22Rv1 (cell line): ENCODE data around the gene TRAPPC4.
A peak's percentile ranks its signal among the peaks of the same experiment; 100 is the strongest.

Experiments used
- H3K27ac ChIP-seq: fragments of 450-650 bp; 2 replicates; pipeline ENCODE4 v1.5.1; 2017
- ZFX ChIP-seq: fragments of 450-650 bp; IDR thresholded peaks from 2 replicates; pipeline ENCODE4 v1.6.1; 2017; ENCODE audit warnings: antibody characterized with exemption, borderline replicate concordance
- TF ChIP-seq, protein P1 (sequence below): fragments of 450-650 bp; IDR thresholded peaks from 2 replicates; pipeline ENCODE4 v1.5.1; 2017; ENCODE audit warnings: mild to moderate bottlenecking

TRAPPC4 gene

GRCh38 chr11:118998822-118999221 is 19.7 kb upstream of the TRAPPC4 start:
- H3K27ac ChIP-seq, result peak overlapping the region; percentile 78
- TF ChIP-seq, protein P1, sequence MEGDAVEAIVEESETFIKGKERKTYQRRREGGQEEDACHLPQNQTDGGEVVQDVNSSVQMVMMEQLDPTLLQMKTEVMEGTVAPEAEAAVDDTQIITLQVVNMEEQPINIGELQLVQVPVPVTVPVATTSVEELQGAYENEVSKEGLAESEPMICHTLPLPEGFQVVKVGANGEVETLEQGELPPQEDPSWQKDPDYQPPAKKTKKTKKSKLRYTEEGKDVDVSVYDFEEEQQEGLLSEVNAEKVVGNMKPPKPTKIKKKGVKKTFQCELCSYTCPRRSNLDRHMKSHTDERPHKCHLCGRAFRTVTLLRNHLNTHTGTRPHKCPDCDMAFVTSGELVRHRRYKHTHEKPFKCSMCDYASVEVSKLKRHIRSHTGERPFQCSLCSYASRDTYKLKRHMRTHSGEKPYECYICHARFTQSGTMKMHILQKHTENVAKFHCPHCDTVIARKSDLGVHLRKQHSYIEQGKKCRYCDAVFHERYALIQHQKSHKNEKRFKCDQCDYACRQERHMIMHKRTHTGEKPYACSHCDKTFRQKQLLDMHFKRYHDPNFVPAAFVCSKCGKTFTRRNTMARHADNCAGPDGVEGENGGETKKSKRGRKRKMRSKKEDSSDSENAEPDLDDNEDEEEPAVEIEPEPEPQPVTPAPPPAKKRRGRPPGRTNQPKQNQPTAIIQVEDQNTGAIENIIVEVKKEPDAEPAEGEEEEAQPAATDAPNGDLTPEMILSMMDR, result no peak
- no peak for TF ChIP-seq ZFX

- TF ChIP-seq, protein P1, result no peak
- TF ChIP-seq ZFX, result no peak
- no peak overlapping the region for H3K27ac ChIP-seq
These were observed 17.7 kb upstream of the TRAPPC4 start for GRCh38 chr11:119000906-119001305.

- TF ChIP-seq ZFX, result no peak
- H3K27ac ChIP-seq, result no peak overlapping the region
These were observed 11.9 kb upstream of the TRAPPC4 start for GRCh38 chr11:119006656-119007055.

GRCh38 chr11:119011476-119012053 is 7.0 kb upstream of the TRAPPC4 start:
- TF ChIP-seq, protein P1, result no peak
- no peak for TF ChIP-seq ZFX

DNA sequence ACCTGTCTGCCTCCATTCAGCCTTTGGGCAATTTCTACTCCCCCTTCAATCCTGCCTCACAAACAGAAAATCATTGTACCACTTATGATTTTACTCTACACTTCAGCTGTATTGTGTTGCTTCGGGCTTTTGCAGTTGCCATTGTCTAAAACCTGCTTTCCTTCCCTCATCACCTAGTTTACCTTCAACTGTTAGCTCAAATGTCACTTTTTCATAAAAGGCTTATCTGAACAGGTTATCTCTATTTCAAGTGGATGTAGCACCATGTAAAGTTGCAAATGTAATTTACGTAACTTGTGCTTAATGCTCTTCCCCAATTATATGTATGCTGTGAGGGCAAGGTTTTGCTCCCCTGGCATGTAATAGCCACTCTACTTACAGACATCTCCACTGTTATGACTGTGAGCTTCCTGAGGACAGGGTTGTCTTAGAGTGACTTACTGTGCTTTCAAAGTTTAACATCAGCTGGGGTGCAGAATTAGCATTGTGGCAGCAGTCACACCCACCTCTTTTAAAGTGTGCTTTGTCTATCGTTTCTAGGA is 5.9 kb upstream of the TRAPPC4 start:
- TF ChIP-seq ZFX, result no peak
- TF ChIP-seq, protein P1, result no peak
- peak overlapping the region; percentile 29 for H3K27ac ChIP-seq

More at GRCh38 chr11:119011476-119012053, 7.0 kb upstream of the TRAPPC4 start:
- peak overlapping the region; percentile 29 for H3K27ac ChIP-seq

DNA sequence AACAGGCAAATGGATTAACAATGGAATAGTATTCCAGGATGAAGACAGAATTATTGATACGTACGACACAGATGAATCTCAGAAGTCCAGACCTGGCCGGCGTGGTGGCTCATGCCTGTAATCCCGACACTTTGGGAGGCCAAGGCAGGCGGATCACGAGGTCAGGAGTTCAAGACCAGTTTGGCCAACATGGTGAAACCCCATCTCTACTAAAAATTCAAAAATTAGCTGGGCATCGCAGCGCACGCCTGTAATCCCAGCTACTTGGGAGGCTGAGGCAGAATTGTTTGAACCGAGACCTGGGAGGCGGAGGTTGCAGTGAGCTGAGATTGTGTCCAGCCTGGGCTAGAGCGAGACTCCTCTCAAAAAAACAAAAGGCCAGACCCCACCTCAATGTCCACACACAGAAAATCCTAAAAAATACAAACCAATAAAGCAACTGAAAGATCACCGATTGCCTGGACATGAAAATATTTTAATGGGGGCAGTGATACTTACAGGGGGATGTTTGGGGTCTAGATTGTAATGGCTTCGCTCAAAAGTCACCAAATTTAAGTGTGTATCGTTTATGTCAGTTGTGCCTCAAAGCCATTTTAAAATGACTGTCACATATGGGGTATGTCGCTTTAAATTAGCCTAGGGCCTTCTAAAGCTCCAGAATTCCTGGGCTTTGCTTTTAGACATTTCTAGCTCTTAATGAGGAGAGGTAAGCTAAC is 4.2 kb upstream of the TRAPPC4 start:
- TF ChIP-seq ZFX, result no peak
- TF ChIP-seq, protein P1, result no peak
- peak overlapping the region; percentile 96; the same call in 1 of the 2 replicates for H3K27ac ChIP-seq

GRCh38 chr11:119015054-119015611 is 3.4 kb upstream of the TRAPPC4 start:
- peak overlapping the region; percentile 96 for H3K27ac ChIP-seq
- TF ChIP-seq ZFX, result no peak
- TF ChIP-seq, protein P1, result peak; percentile 46
